Astrocyte (in vitro differentiated cells and primary cell): ENCODE results near the gene BCL2L1. TPM values are rescaled to one million over a fixed set of nuclear protein-coding genes. Genes with fewer than 3 reads are reported as not detected.

Experiments
- DNase-seq: peaks from one replicate; pipeline ENCODE4 v3.0.0-alpha.2; 2010; ENCODE audit warnings: low read depth
- FAIRE-seq: peaks from 2 replicates; lab custom pipeline; 2011; peaks lifted over from hg19 to GRCh38; lab: Jason Lieb, UNC
- H2AFZ ChIP-seq: 2 replicates; pipeline ENCODE4 v1.6.0; 2012; ENCODE audit warnings: low read depth, low read length, inconsistent platforms
- H3K27ac ChIP-seq: 2 replicates; pipeline ENCODE4 v1.5.1; 2011; ENCODE audit warnings: low read depth, low read length, inconsistent platforms
- H3K27me3 ChIP-seq: 2 replicates; pipeline ENCODE4 v1.6.0; 2011; ENCODE audit warnings: low read length, inconsistent platforms; ENCODE audit not compliant: insufficient read depth
- H3K36me3 ChIP-seq: 2 replicates; pipeline ENCODE4 v1.5.1; 2011; ENCODE audit warnings: low read length, inconsistent platforms; ENCODE audit not compliant: insufficient read depth
- H3K4me1 ChIP-seq: 2 replicates; pipeline ENCODE4 v1.5.1; 2011; ENCODE audit warnings: low read length, inconsistent platforms; ENCODE audit not compliant: insufficient read depth
- H3K4me2 ChIP-seq: 2 replicates; pipeline ENCODE4 v1.6.0; 2012; ENCODE audit warnings: low read length, inconsistent platforms
- H3K4me3 ChIP-seq: 2 replicates; pipeline ENCODE4 v1.5.1; 2011; ENCODE audit warnings: low read depth, mild to moderate bottlenecking, low read length, inconsistent platforms; ENCODE audit not compliant: insufficient read depth
- H3K79me2 ChIP-seq: 2 replicates; pipeline ENCODE4 v1.6.0; 2012; ENCODE audit warnings: mild to moderate bottlenecking, low read length, inconsistent platforms; ENCODE audit not compliant: insufficient read depth
- H3K9ac ChIP-seq: 2 replicates; pipeline ENCODE4 v1.6.0; 2012; ENCODE audit warnings: mild to moderate bottlenecking, low read length, inconsistent platforms
- H3K9me3 ChIP-seq: 2 replicates; pipeline ENCODE4 v1.5.1; 2012; ENCODE audit warnings: low read depth, mild to moderate bottlenecking, low read length, inconsistent platforms; ENCODE audit not compliant: insufficient read depth
- H4K20me1 ChIP-seq: 2 replicates; pipeline ENCODE4 v1.6.0; 2012; ENCODE audit warnings: low read length, inconsistent platforms; ENCODE audit not compliant: insufficient read depth
- H3K27ac Mint-ChIP-seq: one replicate; pipeline ENCODE4 v1.8.0; 2021; ENCODE audit warnings: mild to moderate bottlenecking, mixed read lengths; ENCODE audit not compliant: unreplicated experiment
- H3K27me3 Mint-ChIP-seq: one replicate; pipeline ENCODE4 v1.8.0; 2021; ENCODE audit warnings: low read depth, mixed read lengths; ENCODE audit not compliant: unreplicated experiment
- H3K36me3 Mint-ChIP-seq: one replicate; pipeline ENCODE4 v1.8.0; 2021; ENCODE audit warnings: low read depth, mixed read lengths; ENCODE audit not compliant: unreplicated experiment
- H3K4me1 Mint-ChIP-seq: one replicate; pipeline ENCODE4 v1.8.0; 2021; ENCODE audit warnings: low read depth, mixed read lengths; ENCODE audit not compliant: unreplicated experiment
- H3K4me3 Mint-ChIP-seq: one replicate; pipeline ENCODE4 v1.8.0; 2021; ENCODE audit warnings: mild to moderate bottlenecking, moderate library complexity, mixed read lengths; ENCODE audit not compliant: unreplicated experiment
- H3K9me3 Mint-ChIP-seq: one replicate; pipeline ENCODE4 v1.8.0; 2021; ENCODE audit warnings: mild to moderate bottlenecking, mixed read lengths; ENCODE audit not compliant: unreplicated experiment
- EZH2 ChIP-seq: IDR thresholded peaks from 2 replicates; pipeline ENCODE4 v1.6.1; 2012; ENCODE audit warnings: mild to moderate bottlenecking, low read length, inconsistent platforms; ENCODE audit not compliant: insufficient read depth
- total RNA-seq: library from RNA; stranded (reverse); gene quantifications from 2 replicates; pipeline ENCODE4 v1.2.1, GENCODE V29; 2021
- TF ChIP-seq, protein P1 (sequence below): IDR thresholded peaks from 2 replicates; pipeline ENCODE4 v1.5.1; 2011; ENCODE audit warnings: low read depth, mild to moderate bottlenecking, inconsistent platforms, low read length, moderate library complexity; ENCODE audit not compliant: insufficient read depth

The BCL2L1 gene
- total RNA-seq, 1 donor from 2014 or later = 149 TPM

DNA sequence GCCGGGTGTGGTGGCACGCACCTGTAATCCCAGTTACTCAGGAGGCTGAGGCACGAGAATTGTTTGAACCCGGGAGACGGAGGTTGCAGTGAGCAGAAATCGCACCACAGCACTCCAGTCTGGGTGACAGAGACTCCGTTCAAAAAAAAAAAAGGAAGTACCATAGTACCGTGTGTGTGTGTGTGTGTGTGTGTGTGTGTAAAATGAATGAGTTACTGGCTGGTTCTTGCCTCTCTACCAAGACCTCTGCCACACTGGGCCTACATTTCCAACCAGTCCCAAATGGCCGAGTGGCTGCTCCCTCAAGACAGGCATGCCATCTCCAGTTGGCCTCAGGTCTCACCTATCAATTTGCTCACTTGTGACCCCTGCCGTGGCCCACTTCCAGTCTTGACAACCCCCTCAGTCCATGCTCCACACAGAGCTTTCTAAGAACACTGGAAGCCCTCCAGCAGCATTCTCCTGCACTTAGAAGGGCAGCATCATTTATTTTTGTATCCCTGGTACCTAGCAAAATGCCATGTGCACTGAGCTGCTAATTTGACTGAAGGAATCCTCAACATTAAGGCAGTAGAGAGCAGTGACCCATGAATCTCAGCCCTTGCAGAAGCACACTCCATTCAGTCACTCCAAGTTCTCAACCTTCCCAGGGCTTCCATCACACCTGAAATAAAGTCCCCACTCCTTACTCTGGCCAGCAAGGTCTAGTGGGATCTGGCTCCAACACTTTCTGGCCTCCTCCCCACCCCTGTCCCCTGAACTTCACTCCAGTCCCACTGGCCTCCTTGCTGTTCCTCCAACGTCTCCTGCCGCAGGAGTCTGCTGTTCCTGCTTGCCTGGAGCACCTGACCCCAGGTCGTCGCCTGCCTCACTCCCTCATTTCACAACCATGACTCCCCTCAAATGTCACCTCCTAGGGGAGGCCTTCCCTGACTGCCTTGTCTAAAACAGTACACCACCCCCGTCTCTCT lies 55.1 kb downstream of the BCL2L1 start:
- Histone ChIP-seq H3K36me3 (peaks cover 21% of the 10 kb centered on the region), H2AFZ (no peak overlapping the region), H3K4me3 (no peak overlapping the region), H3K79me2 (peaks cover 63% of the 10 kb centered on the region), H3K27ac (no peak overlapping the region), H3K9me3 (no peaks in the 10 kb centered on the region), H3K4me1 (no peaks in the 10 kb centered on the region), H3K4me2 (no peak overlapping the region), H3K9ac (no peak overlapping the region), H4K20me1 (peaks cover 49% of the 10 kb centered on the region), H3K27me3 (no peaks in the 10 kb centered on the region)
- no peak for TF ChIP-seq EZH2
- TF ChIP-seq, protein P1, sequence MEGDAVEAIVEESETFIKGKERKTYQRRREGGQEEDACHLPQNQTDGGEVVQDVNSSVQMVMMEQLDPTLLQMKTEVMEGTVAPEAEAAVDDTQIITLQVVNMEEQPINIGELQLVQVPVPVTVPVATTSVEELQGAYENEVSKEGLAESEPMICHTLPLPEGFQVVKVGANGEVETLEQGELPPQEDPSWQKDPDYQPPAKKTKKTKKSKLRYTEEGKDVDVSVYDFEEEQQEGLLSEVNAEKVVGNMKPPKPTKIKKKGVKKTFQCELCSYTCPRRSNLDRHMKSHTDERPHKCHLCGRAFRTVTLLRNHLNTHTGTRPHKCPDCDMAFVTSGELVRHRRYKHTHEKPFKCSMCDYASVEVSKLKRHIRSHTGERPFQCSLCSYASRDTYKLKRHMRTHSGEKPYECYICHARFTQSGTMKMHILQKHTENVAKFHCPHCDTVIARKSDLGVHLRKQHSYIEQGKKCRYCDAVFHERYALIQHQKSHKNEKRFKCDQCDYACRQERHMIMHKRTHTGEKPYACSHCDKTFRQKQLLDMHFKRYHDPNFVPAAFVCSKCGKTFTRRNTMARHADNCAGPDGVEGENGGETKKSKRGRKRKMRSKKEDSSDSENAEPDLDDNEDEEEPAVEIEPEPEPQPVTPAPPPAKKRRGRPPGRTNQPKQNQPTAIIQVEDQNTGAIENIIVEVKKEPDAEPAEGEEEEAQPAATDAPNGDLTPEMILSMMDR = no peak
- FAIRE-seq (no peak), DNase-seq (no peak)
- H3K36me3 Mint-ChIP-seq = peaks cover 34% of the 10 kb centered on the region
- no peak overlapping the region for H3K27ac Mint-ChIP-seq
- H3K4me1 Mint-ChIP-seq = peaks cover 19% of the 10 kb centered on the region
- H3K4me3 Mint-ChIP-seq = no peak overlapping the region
- H3K9me3 Mint-ChIP-seq = no peaks in the 10 kb centered on the region
- no peaks in the 10 kb centered on the region for H3K27me3 Mint-ChIP-seq

DNA sequence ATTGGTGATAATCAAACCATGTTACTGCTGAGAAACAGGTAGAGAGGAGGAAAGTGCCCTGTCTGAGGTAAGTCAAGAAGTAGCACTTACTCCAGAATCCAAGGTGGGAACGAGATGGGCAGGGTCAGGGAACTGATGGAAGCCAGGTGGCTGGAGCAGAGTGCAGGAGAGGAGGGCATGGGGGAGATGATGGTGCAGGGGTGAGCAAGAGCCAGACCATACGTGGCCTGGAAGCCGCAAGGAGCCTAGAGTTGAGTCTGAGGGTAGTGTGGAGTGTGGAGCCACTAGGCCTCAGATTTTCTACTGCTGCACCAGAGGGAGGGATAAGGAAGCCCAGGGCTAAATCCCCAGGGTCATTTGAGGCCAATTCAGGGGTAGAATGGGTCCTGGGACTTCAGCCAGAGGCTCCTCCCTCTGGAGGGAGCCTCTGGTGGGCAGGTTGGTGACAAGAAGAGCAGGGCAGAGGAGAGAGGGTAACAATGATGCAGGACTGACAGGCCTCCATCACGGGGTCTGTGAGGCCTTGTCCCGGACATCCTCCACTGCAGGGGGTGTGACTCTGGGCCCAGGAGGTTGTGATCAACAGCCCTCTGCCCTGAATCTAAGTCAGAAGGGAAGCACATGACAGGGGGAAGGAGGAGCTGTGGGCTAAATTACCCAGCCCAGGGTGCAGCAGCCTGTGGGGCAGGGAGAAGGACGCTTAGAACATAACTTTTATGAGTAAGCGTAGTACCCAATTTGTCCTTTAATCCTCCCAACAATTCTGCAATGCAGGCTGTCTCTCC lies 56.2 kb downstream of the BCL2L1 start:
- H3K9ac ChIP-seq = no peak overlapping the region
- TF ChIP-seq, protein P1 = no peak
- TF ChIP-seq EZH2 = no peak
- H4K20me1 ChIP-seq = peaks cover 43% of the 10 kb centered on the region
- no peaks in the 10 kb centered on the region for H3K9me3 Mint-ChIP-seq
- H3K27me3 Mint-ChIP-seq = no peaks in the 10 kb centered on the region
- no peaks in the 10 kb centered on the region for H3K9me3 ChIP-seq
- H2AFZ ChIP-seq = no peak overlapping the region
- H3K4me3 ChIP-seq = no peak overlapping the region
- H3K27ac ChIP-seq = no peak overlapping the region
- H3K79me2 ChIP-seq = peaks cover 56% of the 10 kb centered on the region
- H3K27ac Mint-ChIP-seq = no peak overlapping the region
- no peak for DNase-seq
- peaks cover 8% of the 10 kb centered on the region for H3K4me1 ChIP-seq
- H3K27me3 ChIP-seq = no peaks in the 10 kb centered on the region
- H3K36me3 ChIP-seq = peaks cover 18% of the 10 kb centered on the region
- H3K4me3 Mint-ChIP-seq = no peak overlapping the region
- H3K36me3 Mint-ChIP-seq = peaks cover 34% of the 10 kb centered on the region
- H3K4me1 Mint-ChIP-seq = peaks cover 25% of the 10 kb centered on the region
- H3K4me2 ChIP-seq = no peak overlapping the region
- no peak for FAIRE-seq
